Sigmoid colon (tissue), 7 donors: ENCODE data around the gene OR2A1. TPM values are rescaled to one million over a fixed set of nuclear protein-coding genes. Genes with fewer than 3 reads are reported as not detected.
"Not testable (repeated sequence)": the region's sequence is repeated elsewhere in the genome, so short reads cannot be mapped to it uniquely, and the experiment has no call there.

Experiments
- DNase-seq: peaks from one replicate; pipeline ENCODE4 v3.0.0-alpha.2; 2019
- H3K27ac ChIP-seq, 4 donors: fragments of 200-600 bp; sonication (generic); one replicate each; pipeline ENCODE4 v1.5.1; 2016 to 2019; ENCODE audit warnings: mild to moderate bottlenecking in 1 of 4
- H3K27me3 ChIP-seq, 3 donors: fragments of 200-600 bp; sonication (generic); one replicate each; pipeline ENCODE4 v1.5.1; 2019; ENCODE audit warnings: mild to moderate bottlenecking in 1 of 3
- H3K36me3 ChIP-seq, 4 donors: fragments of 200-600 bp; sonication (generic); one replicate each; pipeline ENCODE4 v1.5.1; 2016 to 2019
- H3K4me1 ChIP-seq, 4 donors: fragments of 200-600 bp; sonication (generic); one replicate each; pipeline ENCODE4 v1.5.1; 2017 to 2019
- H3K4me3 ChIP-seq, 4 donors: fragments of 200-600 bp; sonication (generic); one replicate each; pipeline ENCODE4 v1.5.1; 2017 to 2019; ENCODE audit warnings: mild to moderate bottlenecking in 2 of 4, moderate library complexity in 1 of 4
- H3K9me3 ChIP-seq, 4 donors: fragments of 200-600 bp in 3 of 4; sonication (generic) in 3 of 4; one replicate each; pipeline versions ENCODE4 v1.5.1 to v1.6.1; 2013 to 2019
- WGBS, 2 donors: extraction: QIAGEN DNeasy Blood & Tissue Kit; methylation state at CpG; one replicate each; pipeline ENCODE4 v1.1.7; 2013; 5-methylcytosine and 5-hydroxymethylcytosine counted together
- intact Hi-C: fragments of 100-400 bp; cut with DNase I; formaldehyde crosslinking; loops from one replicate; pipeline ENCODE4 v1.15.1; 2023
- polyA plus RNA-seq, 3 donors: library from polyadenylated mRNA; stranded (reverse); fragments of 200-250 nt; gene quantifications; one replicate each; pipeline ENCODE4 v1.2.3, GENCODE V29; 2013
- total RNA-seq, 4 donors: library from RNA; depleted of rRNA; stranded (reverse); fragments of >200 nt; gene quantifications; one replicate each; pipeline ENCODE4 v1.1.0, GENCODE V29; 2016
- donor health status: healthy with polysubstance abuse.
- donor health status: Bipolar disorder and iron deficiency.
- donor health status: healthy.

The OR2A1 gene
- total and polyA plus RNA-seq, 7 donors = 0.06 to 0.36 (median 0.15) TPM; not detected in 3

GRCh38 chr7:144348625-144349024 lies 36.4 kb downstream of the OR2A1 start:
- H3K4me3 ChIP-seq, H3K27me3 ChIP-seq, H3K36me3 ChIP-seq, H3K4me1 ChIP-seq, H3K9me3 ChIP-seq, H3K27ac ChIP-seq, intact Hi-C loops, DNase-seq: not testable (repeated sequence)
- WGBS, 2 donors = no CpG with 5 or more reads among the region's 1 CpG

- intact Hi-C loops, H3K4me3 ChIP-seq, H3K27me3 ChIP-seq, DNase-seq, H3K4me1 ChIP-seq, H3K9me3 ChIP-seq, H3K27ac ChIP-seq, H3K36me3 ChIP-seq: not testable (repeated sequence)
- 48 to 67% methylated on average over 2 of the region's 3 CpGs for WGBS, 2 donors
Observed at GRCh38 chr7:144351667-144352066, 39.4 kb downstream of the OR2A1 start.

- DNase-seq, H3K27ac ChIP-seq, H3K27me3 ChIP-seq, H3K4me3 ChIP-seq, intact Hi-C loops, H3K4me1 ChIP-seq, H3K9me3 ChIP-seq, H3K36me3 ChIP-seq: not testable (repeated sequence)
- no CpG with 5 or more reads among the region's 50 CpGs for WGBS, 2 donors
Observed at GRCh38 chr7:144355176-144355822, 43.1 kb downstream of the OR2A1 start, which contains the start of gene ARHGEF5. Gene ARHGEF5, plus strand, starts transcription at chr7:144355402. Its CDS starts 7,268 bp downstream, at chr7:144362670.

- H3K9me3 ChIP-seq, intact Hi-C loops, H3K36me3 ChIP-seq, H3K27ac ChIP-seq, H3K4me1 ChIP-seq, H3K27me3 ChIP-seq, DNase-seq, H3K4me3 ChIP-seq: not testable (repeated sequence)
- no CpG with 5 or more reads among the region's 6 CpGs for WGBS, 2 donors
Observed at GRCh38 chr7:144356185-144356584, 44.0 kb downstream of the OR2A1 start.

- H3K36me3 ChIP-seq, H3K4me3 ChIP-seq, H3K4me1 ChIP-seq, H3K27ac ChIP-seq, H3K27me3 ChIP-seq, H3K9me3 ChIP-seq, intact Hi-C loops, DNase-seq: not testable (repeated sequence)
- 100% methylated on average over 2 of the region's 11 CpGs for WGBS, 2 donors
Observed at GRCh38 chr7:144356860-144357259, 44.6 kb downstream of the OR2A1 start.

- H3K36me3 ChIP-seq, DNase-seq, intact Hi-C loops, H3K9me3 ChIP-seq, H3K27me3 ChIP-seq, H3K27ac ChIP-seq, H3K4me1 ChIP-seq, H3K4me3 ChIP-seq: not testable (repeated sequence)
- WGBS, 2 donors = no CpG with 5 or more reads among the region's 3 CpGs
Observed at GRCh38 chr7:144362061-144362460, 49.8 kb downstream of the OR2A1 start.

- H3K27me3 ChIP-seq, H3K9me3 ChIP-seq, H3K36me3 ChIP-seq, H3K4me3 ChIP-seq, H3K27ac ChIP-seq, H3K4me1 ChIP-seq, DNase-seq, intact Hi-C loops: not testable (repeated sequence)
- no CpG with 5 or more reads among the region's 6 CpGs for WGBS, 2 donors
Observed at GRCh38 chr7:144365523-144365922, 53.3 kb downstream of the OR2A1 start.

GRCh38 chr7:144367250-144367649 lies 55.0 kb downstream of the OR2A1 start:
- intact Hi-C loops = not testable (repeated sequence)
- WGBS, 2 donors = no CpG with 5 or more reads among the region's 9 CpGs

GRCh38 chr7:144369221-144369620 lies 57.0 kb downstream of the OR2A1 start:
- WGBS, 2 donors = no CpG with 5 or more reads among the region's 7 CpGs
- intact Hi-C loops, H3K4me1 ChIP-seq, H3K4me3 ChIP-seq, H3K36me3 ChIP-seq, DNase-seq, H3K27ac ChIP-seq, H3K27me3 ChIP-seq, H3K9me3 ChIP-seq: not testable (repeated sequence)

More at GRCh38 chr7:144367250-144367649, 55.0 kb downstream of the OR2A1 start:
- H3K27ac ChIP-seq, H3K4me1 ChIP-seq, H3K27me3 ChIP-seq, DNase-seq, H3K4me3 ChIP-seq, H3K9me3 ChIP-seq, H3K36me3 ChIP-seq: not testable (repeated sequence)

Other genes starting within 250 kb of the OR2A1 start
- gene OR2A25, start 242.6 kb upstream of the OR2A1 start, total RNA-seq = not detected
- gene OR2A25, start 242.6 kb upstream of the OR2A1 start, polyA plus RNA-seq = not detected
- not detected for gene OR2A12, start 226.1 kb upstream of the OR2A1 start, total RNA-seq
- not detected for gene OR2A12, start 226.1 kb upstream of the OR2A1 start, polyA plus RNA-seq
- not detected for gene OR2A2, start 202.8 kb upstream of the OR2A1 start, total RNA-seq
- gene OR2A2, start 202.8 kb upstream of the OR2A1 start, polyA plus RNA-seq = not detected
- gene OR2A14, start 189.2 kb upstream of the OR2A1 start, total RNA-seq = not detected
- gene OR2A14, start 189.2 kb upstream of the OR2A1 start, polyA plus RNA-seq = not detected
- gene CTAGE4, start 129.0 kb upstream of the OR2A1 start, total RNA-seq = 1 to 10 TPM in 3 of 4 donors, under 1 TPM in 1; 0.49 to 1.8 (median 1.6) TPM
- gene CTAGE4, start 129.0 kb upstream of the OR2A1 start, polyA plus RNA-seq = 1 to 10 TPM in 2 of 3 donors, under 1 TPM in 1; 0.90 to 3.0 (median 3.0) TPM
- 1 to 10 TPM in 3 of 4 donors, under 1 TPM in 1; 0.54 to 2.9 (median 2.2) TPM for gene ARHGEF35, start 116.6 kb upstream of the OR2A1 start, total RNA-seq
- gene ARHGEF35, start 116.6 kb upstream of the OR2A1 start, polyA plus RNA-seq = 10 to 100 TPM; 34.7 to 60.6 (median 36.0) TPM
- gene OR2A42, start 72.8 kb upstream of the OR2A1 start, total RNA-seq = under 1 TPM in 2 of 4 donors, not detected in 2; 0.16 to 0.28 TPM
- under 1 TPM in 1 of 3 donors, not detected in 2; 0.06 TPM for gene OR2A42, start 72.8 kb upstream of the OR2A1 start, polyA plus RNA-seq
- 1 to 10 TPM in 2 of 4 donors, under 1 TPM in 2; 0.33 to 2.9 (median 1.1) TPM for gene OR2A7, start 47.6 kb upstream of the OR2A1 start, total RNA-seq
- gene OR2A7, start 47.6 kb upstream of the OR2A1 start, polyA plus RNA-seq = 1 to 10 TPM in 2 of 3 donors, under 1 TPM in 1; 0.60 to 8.6 (median 3.5) TPM
- 1 to 10 TPM in 1 of 4 donors, under 1 TPM in 1, not detected in 2; 0.49 to 1.7 TPM for gene CTAGE8, start 43.1 kb upstream of the OR2A1 start, total RNA-seq
- gene CTAGE8, start 43.1 kb upstream of the OR2A1 start, polyA plus RNA-seq = 1 to 10 TPM in 2 of 3 donors, not detected in 1; 1.2 to 5.0 TPM
- 10 to 100 TPM in 1 of 4 donors, 1 to 10 TPM in 3; 4.9 to 10.9 (median 6.2) TPM for gene ARHGEF5, start 43.0 kb downstream of the OR2A1 start, total RNA-seq
- 10 to 100 TPM; 27.6 to 47.6 (median 31.1) TPM for gene ARHGEF5, start 43.0 kb downstream of the OR2A1 start, polyA plus RNA-seq
- gene NOBOX, start 91.3 kb downstream of the OR2A1 start, total RNA-seq = not detected
- not detected for gene NOBOX, start 91.3 kb downstream of the OR2A1 start, polyA plus RNA-seq